ENCODE results near the gene AFF4.

The AFF4 gene

GRCh38 chr5:132883261-132883834 lies 80.1 kb downstream of the AFF4 start:
- CTCF ChIA-PET, result interaction anchor here (0.7 to 4.9 kb wide), 32 partner anchors 9 to 496 kb away, joined by 3 to 72 read pairs (median 4); partner anchors contain the start of genes GDF9, LEAP2, SHROOM1 and UQCRQ
- peak; percentile 60 for TF ChIP-seq CTCF (IDR thresholded peaks at IDR 0.05; ENCODE audit: control extremely low read depth, extremely low read depth, low read depth, missing control alignments)
- POLR2A ChIA-PET, result interaction anchor here (0.5 to 0.6 kb wide), 2 partner anchors 124 to 195 kb away, joined by 4 to 8 read pairs; no protein-coding TSS in a partner anchor
- DNase-seq (ENCODE audit: extremely low spot score), result peak; percentile 39

GRCh38 chr5:132877938-132878337 lies 85.5 kb downstream of the AFF4 start:
- DNase-seq (ENCODE audit: extremely low spot score), result no peak
- ChIA-PET CTCF (interaction anchor here (0.8 to 2.6 kb wide), 5 partner anchors 10 to 37 kb away, joined by 3 to 9 read pairs (median 3); partner anchors contain the start of genes GDF9 and UQCRQ), POLR2A (no interaction called here)
- TF ChIP-seq CTCF (IDR thresholded peaks at IDR 0.05; ENCODE audit: control extremely low read depth, extremely low read depth, low read depth, missing control alignments), result no peak

GRCh38 chr5:132877466-132877865 lies 86.0 kb downstream of the AFF4 start:
- CTCF ChIA-PET, result interaction anchor here (0.6 to 2.6 kb wide), 9 partner anchors 9 to 47 kb away, joined by 3 to 9 read pairs (median 4); partner anchors contain the start of genes GDF9, SHROOM1 and UQCRQ

GRCh38 chr5:132876020-132876759 lies 87.2 kb downstream of the AFF4 start:
- no peak for TF ChIP-seq CTCF (IDR thresholded peaks at IDR 0.05; ENCODE audit: control extremely low read depth, extremely low read depth, low read depth, missing control alignments)
- ChIA-PET POLR2A (no interaction called here), CTCF (interaction anchor here (1.3 to 2.6 kb wide), 4 partner anchors 8 to 46 kb away, joined by 5 to 9 read pairs (median 6); partner anchors contain the start of genes GDF9, SHROOM1 and UQCRQ)
- DNase-seq (ENCODE audit: extremely low spot score), result no peak

More at GRCh38 chr5:132877466-132877865, 86.0 kb downstream of the AFF4 start:
- TF ChIP-seq CTCF (IDR thresholded peaks at IDR 0.05; ENCODE audit: control extremely low read depth, extremely low read depth, low read depth, missing control alignments), result no peak
- POLR2A ChIA-PET, result no interaction called here
- no peak for DNase-seq (ENCODE audit: extremely low spot score)

GRCh38 chr5:132873930-132874271 lies 89.5 kb downstream of the AFF4 start:
- TF ChIP-seq CTCF (IDR thresholded peaks at IDR 0.05; ENCODE audit: control extremely low read depth, extremely low read depth, low read depth, missing control alignments), result no peak
- DNase-seq (ENCODE audit: extremely low spot score), result no peak
- CTCF ChIA-PET, result interaction anchor here (1.2 to 8.0 kb wide), 4 partner anchors 11 to 347 kb away, joined by 3 to 72 read pairs (median 4); partner anchors contain the start of gene SHROOM1
- POLR2A ChIA-PET, result no interaction called here

- no peak for TF ChIP-seq CTCF (IDR thresholded peaks at IDR 0.05; ENCODE audit: control extremely low read depth, extremely low read depth, low read depth, missing control alignments)
- CTCF ChIA-PET, result interaction anchor here (1.2 to 8.0 kb wide), 6 partner anchors 11 to 347 kb away, joined by 3 to 72 read pairs (median 4); partner anchors contain the start of gene SHROOM1
- POLR2A ChIA-PET, result no interaction called here
- no peak for DNase-seq (ENCODE audit: extremely low spot score)
Observed at GRCh38 chr5:132873119-132873929, 90.1 kb downstream of the AFF4 start, which contains the start of gene LEAP2. LEAP2 (plus strand) TSS chr5:132873668; CDS start chr5:132873695, 27 bp downstream.

Data from GM10248 (cell line).